Activated CD4-positive, alpha-beta T cell treated with anti-CD3 and anti-CD28 coated beads, Interleukin-2, amount 50 U/mL, for 4 hours (primary cell): ENCODE results near the gene SEPHS2.
A peak's percentile ranks its signal among the peaks of the same experiment; 100 is the strongest.
"Not testable (repeated sequence)": the region's sequence is repeated elsewhere in the genome, so short reads cannot be mapped to it uniquely, and the experiment has no call there.

Source experiments
- DNase-seq, 2 experiments: peaks; one replicate each; pipeline ENCODE4 v3.0.0-alpha.2; 2020

SEPHS2 gene

DNA sequence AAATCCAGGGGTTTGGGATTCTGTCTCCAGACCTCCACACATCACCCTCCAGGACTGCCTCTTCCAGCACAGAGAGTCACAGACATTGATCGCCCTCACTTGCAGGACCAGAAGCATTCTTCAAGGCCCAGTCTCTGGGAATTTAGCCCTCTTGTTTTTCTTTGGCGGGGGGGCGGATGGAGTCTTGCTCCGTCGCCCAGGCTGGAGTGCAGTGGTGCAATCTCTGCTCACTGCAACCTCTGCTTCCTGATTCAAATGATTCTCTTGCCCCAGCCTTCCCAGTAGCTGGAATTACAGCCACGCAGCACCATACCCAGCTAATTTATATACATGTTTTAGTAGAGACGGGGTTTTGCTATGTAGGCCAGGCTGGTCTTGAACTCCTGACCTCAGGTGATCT is 18.4 kb upstream of the SEPHS2 start:
- DNase-seq, result no peak

DNA sequence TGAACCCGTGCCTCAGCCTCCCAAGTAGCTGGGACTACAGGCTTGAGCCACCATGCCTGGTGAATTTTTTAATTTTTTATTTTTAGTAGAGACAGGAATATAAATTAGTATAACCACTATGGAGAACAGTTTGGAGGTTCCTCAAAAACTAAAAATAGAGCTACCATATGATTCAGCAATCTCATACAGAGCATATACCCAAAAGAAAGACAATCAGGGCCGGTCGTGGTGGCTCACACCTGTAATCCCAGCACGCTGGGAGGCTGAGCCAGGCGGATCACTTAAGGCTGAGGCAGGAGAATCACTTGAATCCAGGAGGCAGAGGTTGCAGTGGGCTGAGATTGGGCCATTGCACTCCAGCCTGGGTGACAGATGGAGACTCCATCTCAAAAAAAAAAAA is 15.8 kb upstream of the SEPHS2 start:
- DNase-seq, result not testable (repeated sequence)

DNA sequence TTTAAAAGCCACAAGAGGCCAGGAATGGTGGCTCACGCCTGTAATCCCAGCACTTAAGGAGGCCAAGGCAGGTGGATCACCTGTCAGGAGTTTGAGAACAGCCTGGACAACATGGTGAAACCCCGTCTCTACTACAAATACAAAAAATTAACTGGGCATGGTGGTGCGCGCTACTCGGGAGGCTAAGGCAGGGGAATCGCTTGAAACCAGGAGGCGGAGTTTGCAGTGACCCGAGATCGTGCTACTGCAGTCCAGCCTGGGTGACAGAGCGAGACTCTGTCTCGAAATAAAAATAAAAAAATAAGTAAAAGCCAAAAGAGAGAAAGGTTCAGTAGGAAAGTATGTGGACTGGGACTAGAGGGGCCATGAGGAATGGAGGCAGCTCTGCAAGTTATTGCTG is 13.8 kb upstream of the SEPHS2 start:
- DNase-seq, result no peak

DNA sequence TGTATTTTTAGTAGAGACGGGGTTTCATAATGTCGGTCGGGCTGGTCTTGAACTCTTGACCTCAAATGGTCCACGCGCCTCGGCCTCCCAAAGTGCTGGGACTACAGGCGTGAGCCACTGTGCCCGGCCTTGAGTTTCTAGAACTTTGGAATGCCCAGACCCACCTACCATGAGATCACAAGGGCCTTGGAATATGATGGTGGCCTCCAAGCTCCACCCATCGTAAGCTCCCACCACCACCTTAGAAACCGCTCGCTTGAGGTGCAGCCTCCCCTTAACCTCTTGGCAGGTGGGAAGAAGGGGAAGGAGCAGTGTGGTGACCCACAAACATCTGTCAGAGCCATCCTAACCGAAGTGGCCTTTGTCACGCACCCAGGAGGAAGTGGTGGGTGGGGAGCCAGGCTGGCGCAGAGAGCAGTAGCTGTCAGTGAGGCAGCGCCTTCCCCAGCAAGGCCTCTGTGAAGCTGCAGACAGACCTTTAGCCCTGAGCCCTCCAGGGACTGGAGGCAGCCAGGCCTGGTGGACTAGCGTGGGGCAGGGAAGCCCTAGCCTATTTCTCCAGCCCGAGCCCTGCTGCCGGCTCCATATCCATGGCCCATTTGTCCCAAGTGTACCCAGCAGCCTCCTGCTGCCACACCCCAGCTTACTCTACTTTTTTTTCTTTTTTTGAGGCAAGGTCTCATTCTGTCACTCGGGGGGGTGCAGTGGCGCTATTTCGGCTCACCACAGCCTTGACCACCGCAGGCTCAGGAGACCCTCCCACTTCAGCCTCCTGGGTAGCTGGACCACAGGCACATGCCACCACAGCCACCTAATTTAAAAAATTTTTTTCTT is 13.1 kb upstream of the SEPHS2 start:
- DNase-seq, result peak; percentile 69 to 77

DNA sequence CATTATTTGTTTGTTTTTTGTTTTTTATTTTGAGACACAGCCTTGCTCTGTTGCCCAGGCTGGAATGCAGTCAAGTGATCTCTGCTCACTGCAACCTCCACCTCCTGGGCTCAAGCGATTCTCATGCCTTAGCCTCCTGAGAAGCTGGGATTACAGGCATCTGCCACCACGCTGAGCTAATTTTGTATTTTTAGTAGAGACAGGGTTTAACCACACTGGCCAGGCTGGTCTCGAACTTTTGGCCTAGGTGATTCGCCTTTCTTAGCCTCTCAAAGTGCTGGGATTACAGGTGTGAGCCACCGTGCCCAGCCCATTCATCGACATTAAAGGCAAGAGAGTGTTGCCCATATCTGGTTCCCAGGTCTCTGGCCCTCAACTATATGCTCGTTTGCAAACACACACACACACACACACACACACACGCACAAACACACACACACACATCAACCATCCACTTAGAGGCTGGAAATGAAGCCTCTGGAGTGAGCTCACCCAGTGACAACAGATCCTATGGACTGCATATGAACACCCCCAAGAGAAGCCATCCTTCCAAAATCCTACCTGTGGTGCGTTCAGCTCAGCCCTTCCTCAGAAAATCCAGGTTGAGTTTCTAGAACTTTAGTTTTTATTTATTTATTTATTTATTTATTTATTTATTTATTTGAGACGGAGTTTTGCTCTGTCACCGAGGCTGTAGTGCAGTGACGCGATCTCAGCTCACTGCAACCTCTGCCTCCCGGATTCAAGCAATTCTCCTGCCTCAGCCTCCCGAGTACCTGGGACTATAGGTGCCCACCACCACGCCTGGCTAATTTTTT is 12.3 kb upstream of the SEPHS2 start:
- DNase-seq, result no peak

DNA sequence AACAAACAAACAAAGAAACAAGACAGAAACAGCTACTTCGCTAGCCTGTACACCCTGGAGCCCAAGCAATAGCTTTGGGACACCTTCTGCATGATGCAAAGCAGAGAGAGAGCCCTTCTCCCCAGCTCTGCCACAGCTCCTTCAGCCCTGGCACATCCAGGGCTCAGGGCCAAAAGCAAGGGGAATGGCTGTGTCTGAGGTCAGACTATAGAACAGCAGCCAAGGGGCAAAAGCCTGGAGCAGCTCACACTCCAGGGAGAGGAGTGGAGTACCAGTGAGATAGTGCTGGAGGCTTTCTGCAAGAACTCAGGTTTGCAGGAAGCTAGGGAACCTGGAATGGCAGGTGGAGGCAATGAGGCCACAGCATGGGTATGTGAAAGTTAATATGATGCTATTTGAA is 11.6 kb upstream of the SEPHS2 start:
- DNase-seq, result no peak

DNA sequence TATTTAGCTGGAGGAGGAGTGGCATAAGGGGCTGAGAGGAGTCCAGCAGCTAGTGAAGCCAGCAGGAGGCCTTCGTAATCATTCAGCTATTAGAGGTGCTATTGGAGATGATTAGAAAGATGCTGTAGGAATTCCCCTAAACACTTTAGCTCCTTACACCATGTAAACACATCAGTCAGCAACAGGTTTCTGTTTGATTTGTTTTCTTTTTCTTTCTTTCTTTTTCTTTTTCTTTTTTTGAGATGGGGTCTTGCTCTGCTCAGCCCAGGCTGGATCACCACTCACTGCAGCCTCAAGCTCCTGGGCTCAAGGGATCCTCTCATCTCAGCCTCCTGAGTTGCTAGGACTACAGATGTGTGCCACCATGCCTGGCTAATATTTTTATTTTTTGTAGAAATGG is 10.6 kb upstream of the SEPHS2 start:
- no peak for DNase-seq

DNA sequence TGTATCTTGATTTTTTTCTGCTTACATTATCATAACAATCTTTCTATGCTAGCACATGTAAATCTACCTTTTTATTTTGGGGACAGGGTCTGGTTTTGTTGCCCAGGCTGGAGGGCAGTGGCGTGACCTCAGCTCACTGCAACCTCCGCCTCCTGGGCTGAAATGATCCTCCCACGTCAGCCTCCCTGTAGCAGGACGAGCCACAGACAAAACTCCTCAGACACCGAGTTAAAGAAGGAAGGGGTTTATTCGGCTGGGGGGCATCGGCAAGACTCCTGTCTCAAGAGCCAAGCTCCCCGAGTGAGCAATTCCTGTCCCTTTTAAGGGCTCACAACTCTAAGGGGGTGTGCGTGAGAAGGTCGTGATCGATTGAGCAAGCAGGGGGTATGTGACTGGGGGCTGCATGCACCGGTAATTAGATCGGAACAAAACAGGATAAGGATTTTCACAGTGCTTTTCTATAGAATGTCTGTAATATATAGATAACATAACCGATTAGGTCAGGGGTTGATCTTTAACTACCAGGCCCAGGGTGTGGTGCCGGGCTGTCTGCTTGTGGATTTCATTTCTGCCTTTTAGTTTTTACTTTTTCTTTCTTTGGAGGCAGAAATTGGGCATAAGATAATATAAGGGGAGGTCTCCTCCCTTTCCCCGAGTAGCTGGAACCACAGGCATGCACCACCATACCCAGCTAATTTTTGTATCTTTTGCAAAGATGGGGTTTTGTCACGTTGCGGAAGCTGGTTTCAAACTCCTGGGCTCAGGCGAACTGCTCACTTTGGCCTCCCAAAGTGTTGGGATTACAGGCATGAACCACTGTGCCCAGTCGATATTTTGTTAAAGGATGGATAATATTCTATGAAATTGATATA is 7.3 kb upstream of the SEPHS2 start:
- DNase-seq, result not testable (repeated sequence)

DNA sequence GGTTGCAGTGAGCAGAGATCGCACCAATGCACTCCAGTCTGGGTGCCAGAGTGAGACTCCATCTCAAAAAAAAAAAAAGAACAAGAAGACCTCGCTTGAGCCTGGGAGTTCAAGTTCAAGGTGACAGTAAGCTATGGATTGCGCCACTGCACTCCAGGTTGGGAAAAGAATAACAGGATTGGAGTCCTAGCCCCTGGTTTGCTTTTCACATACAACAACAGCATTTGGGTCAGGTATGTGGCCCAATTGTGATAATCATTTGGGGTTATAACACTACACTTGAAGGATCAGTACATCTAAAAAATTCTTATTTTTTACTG is 3.4 kb upstream of the SEPHS2 start:
- DNase-seq, result no peak

DNA sequence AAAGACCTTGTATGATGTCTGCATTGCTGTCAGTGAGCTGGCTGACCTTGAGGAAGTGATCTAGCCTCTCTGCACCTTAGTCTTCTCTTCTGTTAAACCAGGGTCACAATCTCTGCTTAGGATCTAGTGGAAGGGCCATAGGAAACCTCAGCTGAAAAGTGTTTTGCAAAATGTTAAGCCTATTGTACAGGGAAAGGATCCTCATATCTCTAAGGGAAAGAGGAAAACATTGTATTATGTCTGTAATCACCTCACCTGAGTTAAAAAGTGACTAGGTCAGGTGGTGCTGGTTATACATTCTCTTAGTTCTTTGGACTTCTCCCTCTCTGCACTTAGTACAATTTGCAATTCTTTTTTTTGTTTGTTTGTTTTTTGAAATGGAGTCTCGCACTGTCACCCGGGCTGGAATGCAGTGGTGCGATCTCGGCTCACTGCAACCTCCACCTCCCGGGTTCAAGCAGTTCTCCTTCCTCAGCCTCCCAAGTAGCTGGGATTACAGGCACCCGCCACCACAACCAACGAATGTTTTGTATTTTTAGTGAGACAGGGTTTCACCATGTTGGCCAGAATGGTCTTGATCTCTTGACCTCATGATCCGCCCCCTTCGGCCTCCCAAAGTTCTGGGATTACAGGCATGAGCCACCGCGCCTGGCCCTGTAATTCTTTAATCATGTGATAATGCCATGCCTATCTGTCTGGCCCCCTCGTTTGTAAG is 2.0 kb upstream of the SEPHS2 start:
- no peak for DNase-seq

DNA sequence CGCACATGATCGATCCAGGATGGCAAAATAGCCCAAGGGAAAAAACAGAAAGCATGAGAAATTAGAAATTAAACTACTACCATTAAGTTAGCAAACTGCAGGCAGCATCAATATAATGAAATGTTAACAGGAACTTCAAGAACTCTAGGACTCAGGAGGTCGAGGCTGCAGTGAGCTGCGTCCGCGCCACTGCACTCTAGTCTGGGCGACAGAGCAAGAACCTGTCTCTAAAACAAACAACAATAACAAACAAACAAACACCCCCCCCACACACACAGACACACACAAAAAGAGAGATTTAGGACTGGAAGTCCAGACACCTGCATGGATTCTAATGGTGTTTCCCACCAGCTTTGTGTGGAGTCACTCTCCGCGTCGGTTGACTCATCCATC is 525 bp upstream of the SEPHS2 start:
- no peak for DNase-seq

DNA sequence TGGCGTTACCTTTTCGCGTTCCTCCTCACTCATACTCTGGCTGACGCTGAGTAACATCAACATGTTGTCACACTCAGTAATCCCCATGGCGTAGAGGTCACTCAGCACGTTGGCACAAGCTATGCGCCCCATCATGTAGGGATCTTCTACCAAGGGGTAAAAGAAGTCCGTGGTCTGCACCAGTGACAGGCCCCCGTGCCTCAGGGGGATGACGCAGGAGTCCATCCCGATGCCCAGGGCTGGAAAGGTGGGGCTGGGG is 596 bp downstream of the SEPHS2 start:
- no peak for DNase-seq

DNA sequence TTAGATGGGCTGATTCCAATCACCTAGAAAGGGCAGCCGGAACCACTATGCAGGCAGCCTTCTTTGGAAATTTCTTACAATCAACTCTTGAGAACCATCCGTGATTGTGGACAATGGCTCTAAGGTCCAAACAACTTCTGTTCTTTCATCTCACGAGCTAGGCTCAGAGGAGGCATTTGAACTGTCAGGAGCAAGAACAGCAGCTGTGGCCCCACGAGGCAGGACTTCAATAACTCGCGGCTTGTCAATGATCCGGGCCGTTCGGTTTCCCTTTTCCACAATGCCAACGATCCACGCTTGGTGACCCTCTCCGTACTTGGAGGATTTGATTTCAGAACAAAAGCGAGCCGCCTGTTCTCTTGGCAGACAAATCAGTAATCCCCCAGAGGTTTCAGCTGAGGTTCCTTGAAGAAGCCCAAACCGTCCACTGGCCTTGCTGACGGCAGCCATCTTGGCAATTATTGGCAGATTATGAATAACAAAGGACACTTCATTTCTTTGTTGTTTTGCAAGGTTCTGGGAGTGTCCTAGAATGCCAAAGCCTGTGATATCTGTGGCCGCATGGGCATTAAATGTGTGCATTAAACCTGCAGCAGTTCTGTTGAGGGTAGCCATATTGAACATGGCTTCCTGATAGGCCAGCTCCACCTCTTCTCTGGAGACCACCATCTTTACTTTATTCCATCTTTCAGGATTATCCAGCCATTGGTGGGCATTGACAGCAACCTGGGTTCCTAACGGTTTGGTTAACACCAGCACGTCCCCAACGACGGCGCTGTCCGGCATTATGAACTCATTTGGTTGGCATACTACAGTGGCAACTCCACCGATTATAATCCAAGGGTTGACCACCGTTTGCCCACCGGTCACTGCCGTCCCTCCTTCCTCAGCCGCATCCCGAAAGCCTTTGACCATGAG is 1.2 kb downstream of the SEPHS2 start:
- DNase-seq, result no peak

DNA sequence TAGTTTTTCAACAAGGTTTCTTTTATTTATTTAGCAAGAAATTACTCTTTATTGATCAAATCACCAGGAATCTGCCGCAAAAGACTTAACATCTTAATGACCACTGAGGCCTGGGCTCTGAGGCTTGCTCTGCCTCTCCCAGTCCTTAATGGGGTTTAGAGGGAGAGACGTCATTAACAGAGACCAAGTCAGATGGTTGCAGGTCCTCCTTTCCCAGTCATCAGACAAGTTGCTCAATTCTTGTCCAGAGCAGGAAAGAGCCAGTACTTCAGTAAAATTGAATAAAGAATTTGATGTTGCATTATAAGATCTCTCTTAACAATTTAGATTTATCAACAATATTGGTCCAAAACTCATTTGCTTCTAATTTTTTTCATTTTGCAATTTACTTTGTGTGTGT is 2.0 kb downstream of the SEPHS2 start:
- DNase-seq, result no peak

DNA sequence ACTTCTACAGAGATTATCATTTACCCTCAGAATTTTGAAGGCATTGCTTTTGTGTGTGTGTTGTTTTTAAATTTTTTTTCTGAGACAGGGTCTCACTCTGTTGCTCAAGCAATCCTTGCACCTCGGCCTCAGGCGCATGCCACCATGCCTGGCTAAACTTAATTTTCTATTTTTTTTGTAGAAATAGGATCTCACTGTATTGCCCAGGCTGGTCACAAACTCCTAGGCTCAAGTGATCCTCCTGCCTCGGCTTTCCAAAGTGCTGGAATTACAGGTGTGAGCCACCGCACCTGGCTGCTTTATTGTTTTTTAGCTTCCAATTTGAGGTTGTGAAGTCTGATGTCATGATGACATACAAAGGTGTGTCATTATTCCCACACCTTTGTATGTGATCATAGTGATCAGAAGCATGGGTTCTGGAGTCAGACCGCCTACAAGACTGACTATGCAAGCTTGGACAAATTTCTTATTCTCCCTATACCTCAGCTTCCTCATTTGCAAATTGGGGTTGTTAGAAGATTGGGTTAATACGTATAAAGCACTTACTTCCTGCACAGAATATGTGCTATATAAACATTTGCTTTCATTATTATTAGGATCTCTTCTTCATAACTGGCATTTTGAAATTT is 5.8 kb downstream of the SEPHS2 start:
- DNase-seq, result no peak

DNA sequence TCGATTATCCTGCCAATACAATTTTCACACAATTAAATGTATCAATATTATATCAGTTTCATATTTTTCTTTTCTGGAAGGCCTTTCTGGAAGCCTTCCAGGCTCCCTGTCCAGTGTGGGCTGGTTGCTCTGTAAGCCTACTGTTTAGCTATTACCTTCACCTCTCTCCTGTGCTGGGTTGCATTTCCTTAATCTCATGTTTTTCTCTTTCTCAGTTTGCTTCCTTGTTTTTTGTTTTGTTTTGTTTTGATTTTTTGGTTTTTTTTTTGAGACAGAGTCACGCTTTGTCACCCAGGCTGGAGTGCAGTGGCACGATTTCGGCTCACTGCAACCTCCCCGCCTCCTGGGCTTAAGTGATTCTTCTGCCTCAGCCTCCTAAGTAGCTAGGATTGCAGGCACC is 6.8 kb downstream of the SEPHS2 start:
- no peak for DNase-seq

DNA sequence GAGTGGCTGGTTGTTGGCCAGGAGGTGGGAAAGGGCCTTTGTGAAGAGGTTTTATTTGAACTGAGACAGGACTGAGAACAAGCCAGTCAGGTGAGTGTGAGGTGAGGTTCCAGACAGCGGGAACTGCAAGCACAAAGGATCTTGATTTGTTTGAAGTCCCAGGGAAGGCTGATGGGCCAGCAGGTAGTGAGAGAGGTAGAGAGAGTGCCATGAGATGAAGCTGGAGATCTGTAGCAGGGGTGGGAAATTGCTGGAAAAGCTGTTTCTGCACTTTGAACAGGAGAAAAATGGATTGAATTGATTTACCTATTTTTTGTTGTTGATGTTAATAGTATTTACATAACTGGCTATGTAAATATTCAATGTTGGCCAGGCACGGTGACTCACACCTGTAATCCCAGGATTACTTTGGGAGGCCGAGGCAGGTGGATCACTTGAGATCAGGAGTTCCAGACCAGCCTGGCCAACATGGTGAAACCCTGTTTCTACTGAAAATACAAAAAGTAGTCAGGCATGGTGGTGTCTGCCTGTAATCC is 8.1 kb downstream of the SEPHS2 start:
- DNase-seq, result no peak

DNA sequence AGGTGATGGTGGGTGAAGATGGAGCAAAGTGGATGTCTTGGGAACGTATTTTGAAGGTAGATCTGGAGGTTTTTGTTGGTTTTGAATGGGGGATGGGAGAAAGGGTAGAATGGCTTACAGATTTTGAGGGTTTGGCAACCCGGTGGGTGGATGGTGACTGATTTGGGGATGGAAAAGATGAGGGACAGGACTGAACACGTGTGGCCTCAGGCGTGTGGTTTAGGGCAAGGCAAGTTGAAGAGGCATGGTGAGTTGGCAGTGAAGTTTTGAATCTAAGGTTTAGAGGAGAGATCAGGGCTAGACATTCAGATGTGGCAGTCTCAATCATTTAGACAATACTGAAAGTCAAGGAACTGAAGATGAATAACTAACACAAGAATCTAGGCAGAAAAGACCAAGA is 10.8 kb downstream of the SEPHS2 start:
- DNase-seq, result peak in 1 of 2 experiments; percentile 19

DNA sequence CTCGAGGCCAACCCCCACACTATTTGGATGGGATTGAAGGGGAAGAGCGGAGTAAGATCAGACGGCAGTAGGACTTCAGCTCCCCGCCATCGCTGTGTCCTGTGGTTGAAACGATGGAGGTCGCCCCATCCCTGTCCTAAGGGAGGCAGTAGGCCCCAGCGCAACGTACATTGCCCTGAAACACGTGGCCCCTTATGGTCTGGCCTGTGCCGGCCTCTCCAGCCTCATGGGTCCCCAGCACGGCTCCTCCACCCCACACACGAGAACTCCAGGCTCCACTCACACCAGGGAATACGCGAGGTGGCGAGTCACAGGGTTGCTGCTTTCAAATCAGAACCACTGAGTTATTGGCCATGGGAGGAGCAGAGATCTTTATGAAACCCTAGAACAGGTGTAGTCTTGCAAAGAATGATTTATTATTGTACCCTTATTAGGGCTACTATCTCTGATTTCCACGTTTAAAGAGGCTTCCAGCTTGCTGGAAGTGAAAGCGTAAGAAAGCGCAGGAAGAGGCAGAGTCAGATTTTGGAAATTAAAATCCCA is 15.2 kb downstream of the SEPHS2 start:
- no peak for DNase-seq

DNA sequence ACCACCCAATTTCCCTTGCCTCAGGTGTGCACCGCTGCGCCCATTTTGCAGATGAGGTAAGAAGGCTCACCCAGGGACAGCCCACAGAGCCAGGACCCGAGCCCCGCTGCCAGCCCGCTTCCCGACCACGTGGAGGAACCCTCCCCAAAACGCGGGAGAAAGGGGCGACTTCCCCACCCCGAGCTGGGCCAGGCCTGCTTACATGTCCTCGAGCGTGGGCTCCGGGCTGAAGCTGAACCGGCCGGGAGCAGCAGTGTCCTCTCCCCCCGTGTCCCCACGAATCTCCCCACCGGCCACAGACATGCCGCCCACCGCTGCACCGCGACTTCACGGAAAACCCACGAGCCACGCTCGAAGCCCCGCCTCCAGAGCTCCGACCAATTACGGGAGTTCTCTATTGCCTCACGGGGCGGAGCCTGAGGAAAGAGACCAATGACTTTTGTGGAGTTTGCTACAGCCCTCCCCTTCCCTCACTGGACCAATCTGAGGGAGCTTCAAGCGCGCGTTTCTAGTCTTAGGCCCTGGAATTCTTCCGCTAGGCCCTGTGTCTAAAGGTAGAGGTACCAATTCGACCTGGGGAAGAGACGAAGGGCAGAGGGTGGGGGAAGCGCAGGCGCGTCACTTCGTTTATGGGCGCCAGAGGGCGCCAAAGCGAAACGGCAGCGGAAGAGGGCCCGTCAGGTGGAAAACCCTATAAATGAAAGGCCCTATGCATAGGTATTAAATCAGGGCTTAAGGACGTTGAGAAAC is 15.8 kb downstream of the SEPHS2 start, which contains the start of gene DCTPP1:
Gene DCTPP1, minus strand, starts transcription at position 353 of the 750 bp plus-strand sequence. Its CDS starts 50 bp downstream, at position 303.
- peak; percentile 96 for DNase-seq
